ENCODE data around the gene ZBED4.

- no peak for TF ChIP-seq CTCF (conservative IDR thresholded peaks at IDR 0.05; ENCODE audit: low read depth in 2 of 2)
- no peak for TF ChIP-seq ETS1 (IDR thresholded peaks at IDR 0.05)
- TF ChIP-seq CREB1 (CRISPR knock-in tag; IDR thresholded peaks at IDR 0.05; ENCODE audit: low read depth), result no peak
- TF ChIP-seq EZH2 (IDR thresholded peaks at IDR 0.05; ENCODE audit: low read depth, unreplicated experiment), result no peak
- TF ChIP-seq REST (IDR thresholded peaks at IDR 0.05; ENCODE audit: unreplicated experiment), result no peak
- TF ChIP-seq EZH2phosphoT487 (IDR thresholded peaks at IDR 0.05; ENCODE audit: unreplicated experiment), result no peak
- TF ChIP-seq NANOG (IDR thresholded peaks at IDR 0.05; ENCODE audit: borderline replicate concordance), result no peak
- no peak for TF ChIP-seq JUNB (IDR thresholded peaks at IDR 0.05; ENCODE audit: unreplicated experiment)
- TF ChIP-seq POLR2AphosphoS5 (IDR thresholded peaks at IDR 0.05; ENCODE audit: low read depth), result no peak
Measured at GRCh38 chr22:49892226-49892899, 38.7 kb downstream of the ZBED4 start.
